GM12891 (cell line): Measurements from ENCODE around the gene UQCC2.
A peak's percentile ranks its signal among the peaks of the same experiment; 100 is the strongest.

Experiments
- DNase-seq: peaks from one replicate; pipeline ENCODE4 v3.0.0; 2011; ENCODE audit warnings: low spot score; ENCODE audit not compliant: insufficient read length
- FAIRE-seq: peaks from 2 replicates; lab custom pipeline; 2011; peaks lifted over from hg19 to GRCh38; lab: Jason Lieb, UNC
- PAX5 ChIP-seq: IDR thresholded peaks from 2 replicates; pipeline ENCODE4 v1.6.1; 2011; ENCODE audit warnings: low read length, moderate library complexity, mild to moderate bottlenecking; ENCODE audit not compliant: insufficient read depth, severe bottlenecking
- POLR2A ChIP-seq: IDR thresholded peaks from 2 replicates; pipeline ENCODE4 v1.6.1; 2011; ENCODE audit warnings: low read depth, low read length, control low read depth
- POLR2AphosphoS5 ChIP-seq: IDR thresholded peaks from 2 replicates; pipeline ENCODE4 v1.6.1; 2011; ENCODE audit warnings: low read depth, low read length, control low read depth
- POU2F2 ChIP-seq: IDR thresholded peaks from 2 replicates; pipeline ENCODE4 v1.6.1; 2011; ENCODE audit warnings: low read depth, mild to moderate bottlenecking, control low read depth, low read length, moderate library complexity
- SPI1 ChIP-seq: IDR thresholded peaks from 2 replicates; pipeline ENCODE4 v1.6.1; 2011; ENCODE audit warnings: low read depth, low read length, control low read depth
- TAF1 ChIP-seq: IDR thresholded peaks from 2 replicates; pipeline ENCODE4 v1.6.1; 2011; ENCODE audit warnings: low read depth, low read length, control low read depth

Gene UQCC2

DNA sequence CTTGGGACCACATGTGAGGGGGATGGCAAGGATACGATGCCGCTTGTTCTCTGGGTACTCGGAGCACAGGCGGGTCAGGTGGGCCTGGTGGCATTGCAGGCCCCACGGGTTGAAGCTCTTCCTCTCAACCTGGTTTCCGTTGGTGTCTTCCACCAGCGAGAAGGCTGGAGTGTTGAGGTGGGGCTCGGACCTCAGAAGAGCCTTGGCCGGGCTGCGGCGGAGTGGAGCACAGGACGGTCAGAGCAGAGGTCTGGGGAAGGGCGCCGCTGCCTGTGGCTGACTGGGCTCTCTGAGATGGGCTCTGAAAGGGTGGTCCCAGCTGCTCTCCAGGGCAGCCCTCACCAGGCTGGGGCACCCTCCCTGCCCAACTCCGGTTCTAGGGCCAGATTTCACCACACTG lies 15.2 kb upstream of the UQCC2 start:
- no peak for FAIRE-seq
- DNase-seq: no peak
- TF ChIP-seq POLR2A (no peak), POU2F2 (no peak), TAF1 (no peak), PAX5 (no peak), POLR2AphosphoS5 (no peak), SPI1 (no peak)

DNA sequence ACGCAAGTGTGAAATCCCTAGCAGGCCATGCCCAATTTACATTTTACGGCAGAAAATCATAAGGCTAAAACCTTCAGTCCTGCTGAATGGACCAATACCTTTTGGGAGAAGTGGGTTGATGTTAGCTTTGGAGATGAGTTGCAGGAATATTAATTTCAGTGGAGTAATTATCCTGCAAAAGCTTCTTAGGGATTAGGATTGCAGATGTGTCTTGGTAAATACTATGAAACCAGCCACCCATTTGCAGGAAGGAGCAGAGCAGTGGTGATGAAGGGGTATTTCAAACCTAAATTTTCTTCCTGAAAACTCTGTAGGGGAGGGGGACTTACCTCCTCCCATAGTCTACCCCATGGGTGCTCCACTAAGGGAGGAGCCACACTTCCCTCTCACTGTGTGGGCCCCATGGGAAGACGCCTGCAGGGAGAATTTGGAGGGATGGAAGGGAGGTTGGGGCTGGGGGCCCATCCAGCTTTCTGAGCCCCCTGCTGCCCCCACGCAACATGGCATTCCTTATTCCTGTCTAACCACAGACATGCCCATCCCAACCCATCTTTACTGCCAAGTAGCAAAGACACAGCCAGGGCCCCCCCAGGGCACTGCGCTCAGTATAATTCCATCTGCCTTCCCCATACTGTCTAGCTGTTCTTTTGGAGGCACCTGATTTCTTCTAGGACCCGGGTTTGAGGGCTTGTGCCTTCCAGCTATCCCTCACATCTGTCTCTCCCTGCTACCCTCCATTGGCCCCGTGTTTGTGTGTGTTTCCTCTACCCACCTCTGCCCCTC lies 14.6 kb upstream of the UQCC2 start:
- DNase-seq: no peak
- FAIRE-seq: no peak
- TF ChIP-seq POLR2A: no peak
- no peak for TF ChIP-seq POLR2AphosphoS5
- TF ChIP-seq PAX5: no peak
- no peak for TF ChIP-seq POU2F2
- TF ChIP-seq SPI1: no peak
- no peak for TF ChIP-seq TAF1

GRCh38 chr6:33725222-33725621 lies 13.7 kb upstream of the UQCC2 start:
- TF ChIP-seq TAF1 (no peak), POLR2A (no peak)
- FAIRE-seq (no peak), DNase-seq (no peak)

- no peak for DNase-seq
- FAIRE-seq: no peak
- TF ChIP-seq POLR2AphosphoS5 (no peak), POLR2A (no peak), PAX5 (no peak), POU2F2 (no peak), TAF1 (no peak)
Measured at GRCh38 chr6:33724102-33725023, 12.9 kb upstream of the UQCC2 start.

DNA sequence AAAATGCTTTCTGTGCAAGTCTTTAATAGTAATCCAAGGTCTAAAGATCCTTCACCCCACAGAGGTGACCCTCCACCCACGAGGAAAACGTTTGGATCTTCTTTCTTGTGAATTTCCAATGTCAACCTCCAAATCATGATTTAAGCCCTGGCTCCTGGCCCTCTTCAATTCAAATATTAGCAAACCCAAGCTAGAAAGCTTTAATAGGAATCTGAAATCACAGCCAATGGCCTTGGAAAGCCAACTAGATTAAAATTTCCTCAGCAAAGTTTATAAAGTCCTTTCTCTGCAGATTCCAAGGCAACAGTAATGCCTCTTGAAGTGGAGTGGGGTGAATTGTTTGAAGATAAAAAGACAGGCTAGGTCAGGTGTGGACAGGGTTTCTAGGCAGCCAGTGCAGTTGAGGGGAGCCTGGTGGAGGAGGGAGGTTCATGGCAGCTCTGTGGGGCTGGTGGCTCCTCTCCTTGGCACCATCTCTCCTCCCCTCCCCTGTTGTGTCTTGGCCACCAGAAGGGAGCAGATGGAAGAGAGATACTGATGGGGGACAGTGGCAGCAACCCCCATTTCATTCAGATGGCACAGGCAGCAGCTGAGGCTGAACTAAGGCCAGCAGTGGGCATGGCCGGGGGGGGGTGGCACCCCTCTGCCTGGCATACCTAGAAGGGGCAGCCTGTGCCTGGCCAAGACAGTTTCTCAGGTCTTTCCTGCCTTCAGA lies 12.0 kb upstream of the UQCC2 start:
- no peak for DNase-seq
- FAIRE-seq: no peak
- TF ChIP-seq POLR2A (no peak), PAX5 (no peak), POU2F2 (no peak), POLR2AphosphoS5 (no peak), SPI1 (no peak), TAF1 (no peak)

DNA sequence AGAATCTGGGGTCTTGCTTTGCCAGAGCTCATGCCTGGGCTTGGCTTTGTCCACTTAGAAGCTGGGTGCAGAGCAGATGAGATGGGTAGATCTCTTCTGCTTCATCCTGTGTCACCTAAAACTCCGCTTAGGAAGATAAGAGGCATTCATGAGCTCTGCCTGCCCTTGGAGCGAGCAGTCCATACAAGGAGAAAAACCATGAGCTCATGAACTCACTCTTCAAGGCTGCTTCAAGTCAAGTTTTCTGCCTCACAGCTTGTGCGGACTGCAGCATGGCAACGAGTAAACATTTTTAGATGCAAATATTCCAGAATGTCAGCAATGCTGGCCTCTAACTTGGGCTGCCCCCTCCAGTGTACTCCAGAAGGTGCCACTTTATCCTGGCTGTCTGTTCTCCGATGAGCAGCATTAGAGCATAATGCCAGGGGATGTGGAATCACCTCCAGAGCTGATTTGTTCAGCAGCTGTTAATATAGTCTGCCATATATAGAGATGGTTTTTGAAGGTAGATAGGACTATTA lies 10.7 kb upstream of the UQCC2 start:
- TF ChIP-seq POU2F2 (no peak), TAF1 (no peak), PAX5 (no peak), POLR2AphosphoS5 (no peak), SPI1 (no peak), POLR2A (no peak)
- peak; percentile 26 for FAIRE-seq
- no peak for DNase-seq

- peak; percentile 43 for FAIRE-seq
- TF ChIP-seq TAF1 (no peak), POLR2A (no peak), SPI1 (no peak), PAX5 (no peak), POLR2AphosphoS5 (no peak), POU2F2 (no peak)
- DNase-seq: no peak
Measured at GRCh38 chr6:33721508-33721907, 10.0 kb upstream of the UQCC2 start.

DNA sequence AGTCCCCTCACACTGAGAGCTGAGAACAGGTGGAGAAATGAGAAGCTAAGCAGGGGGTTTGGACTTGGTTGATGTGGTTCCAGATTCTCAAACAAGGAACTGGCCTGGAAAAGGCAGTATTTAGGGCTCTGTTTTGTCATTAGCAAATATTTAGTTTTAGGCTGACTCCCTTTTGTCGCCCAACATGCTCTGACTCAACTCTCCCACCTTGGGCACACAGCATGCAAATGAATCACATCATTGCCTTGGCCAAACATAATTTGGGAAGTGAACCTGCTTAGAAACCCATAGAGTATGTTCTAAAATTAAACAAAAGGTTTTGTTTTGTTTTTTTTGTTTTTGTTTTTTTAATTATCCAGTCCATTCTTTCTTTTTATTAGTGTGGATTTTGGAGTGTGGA lies 9.5 kb upstream of the UQCC2 start:
- no peak for DNase-seq
- FAIRE-seq: peak; percentile 86
- TF ChIP-seq POU2F2 (peak; percentile 72; the same call in 1 of the 2 replicates), TAF1 (no peak), SPI1 (peak; percentile 64)
